Measurements from ENCODE around the gene POT1. TPM values are rescaled to one million over a fixed set of nuclear protein-coding genes. Genes with fewer than 3 reads are reported as not detected.

The POT1 gene
- polyA plus RNA-seq, 4 donors: 38.9 to 51.9 (median 46.8) TPM

- DNase-seq (ENCODE audit: low read depth in 4 of 4, low spot score in 3 of 4): no peak
Measured at GRCh38 chr7:124912972-124913371, 16.7 kb downstream of the POT1 start.

GRCh38 chr7:124909808-124910207 is 19.8 kb downstream of the POT1 start:
- no peak for DNase-seq (ENCODE audit: low read depth in 4 of 4, low spot score in 3 of 4)

- DNase-seq (ENCODE audit: low read depth in 4 of 4, low spot score in 3 of 4): no peak
Measured at GRCh38 chr7:124908259-124908658, 21.4 kb downstream of the POT1 start.

GRCh38 chr7:124907490-124907889 is 22.1 kb downstream of the POT1 start:
- DNase-seq (ENCODE audit: low read depth in 4 of 4, low spot score in 3 of 4): no peak

- no peak for DNase-seq (ENCODE audit: low read depth in 4 of 4, low spot score in 3 of 4)
Measured at GRCh38 chr7:124898531-124898930, 31.1 kb downstream of the POT1 start.

- no peak for DNase-seq (ENCODE audit: low read depth in 4 of 4, low spot score in 3 of 4)
Measured at GRCh38 chr7:124896001-124896400, 33.6 kb downstream of the POT1 start.

GRCh38 chr7:124893140-124893827 is 36.3 kb downstream of the POT1 start:
- no peak for DNase-seq (ENCODE audit: low read depth in 4 of 4, low spot score in 3 of 4)

GRCh38 chr7:124887247-124887646 is 42.4 kb downstream of the POT1 start:
- no peak for DNase-seq (ENCODE audit: low read depth in 4 of 4, low spot score in 3 of 4)

- no peak for DNase-seq (ENCODE audit: low read depth in 4 of 4, low spot score in 3 of 4)
Measured at GRCh38 chr7:124881981-124882380, 47.6 kb downstream of the POT1 start.

- no peak for DNase-seq (ENCODE audit: low read depth in 4 of 4, low spot score in 3 of 4)
Measured at GRCh38 chr7:124879771-124880170, 49.9 kb downstream of the POT1 start.

GRCh38 chr7:124879103-124879502 is 50.5 kb downstream of the POT1 start:
- DNase-seq (ENCODE audit: low read depth in 4 of 4, low spot score in 3 of 4): no peak

GRCh38 chr7:124874644-124875163 is 54.9 kb downstream of the POT1 start:
- no peak for DNase-seq (ENCODE audit: low read depth in 4 of 4, low spot score in 3 of 4)

GRCh38 chr7:124857672-124858235 is 71.9 kb downstream of the POT1 start:
- no peak for DNase-seq (ENCODE audit: low read depth in 4 of 4, low spot score in 3 of 4)

GRCh38 chr7:124856299-124856888 is 73.2 kb downstream of the POT1 start:
- DNase-seq (ENCODE audit: low read depth in 4 of 4, low spot score in 3 of 4): peak in 2 of 4 donors; percentile 8 to 16

- no peak for DNase-seq (ENCODE audit: low read depth in 4 of 4, low spot score in 3 of 4)
Measured at GRCh38 chr7:124843336-124843735, 86.3 kb downstream of the POT1 start.

- no peak for DNase-seq (ENCODE audit: low read depth in 4 of 4, low spot score in 3 of 4)
Measured at GRCh38 chr7:124840435-124840834, 89.2 kb downstream of the POT1 start.

GRCh38 chr7:124839687-124840086 is 89.9 kb downstream of the POT1 start:
- no peak for DNase-seq (ENCODE audit: low read depth in 4 of 4, low spot score in 3 of 4)

- no peak for DNase-seq (ENCODE audit: low read depth in 4 of 4, low spot score in 3 of 4)
Measured at GRCh38 chr7:124836173-124836572, 93.5 kb downstream of the POT1 start.

GRCh38 chr7:124818807-124819206 is 110.8 kb downstream of the POT1 start:
- no peak for DNase-seq (ENCODE audit: low read depth in 4 of 4, low spot score in 3 of 4)

GRCh38 chr7:124813994-124814798 is 115.4 kb downstream of the POT1 start:
- no peak for DNase-seq (ENCODE audit: low read depth in 4 of 4, low spot score in 3 of 4)

- DNase-seq (ENCODE audit: low read depth in 4 of 4, low spot score in 3 of 4): no peak
Measured at GRCh38 chr7:124812764-124813163, 116.9 kb downstream of the POT1 start.
